Melanocyte of skin (primary cell): Measurements from ENCODE around the gene TLE5. TPM values are rescaled to one million over a fixed set of nuclear protein-coding genes. Genes with fewer than 3 reads are reported as not detected.

Source experiments
- total RNA-seq, 2 donors: library from RNA; depleted of rRNA; stranded (reverse); fragments of >200 nt; gene quantifications; 2 replicates each; pipeline ENCODE4 v1.2.3, GENCODE V29; 2012

The TLE5 gene
- total RNA-seq, result 100 to 1,000 TPM; 176 to 211 TPM

DNA sequence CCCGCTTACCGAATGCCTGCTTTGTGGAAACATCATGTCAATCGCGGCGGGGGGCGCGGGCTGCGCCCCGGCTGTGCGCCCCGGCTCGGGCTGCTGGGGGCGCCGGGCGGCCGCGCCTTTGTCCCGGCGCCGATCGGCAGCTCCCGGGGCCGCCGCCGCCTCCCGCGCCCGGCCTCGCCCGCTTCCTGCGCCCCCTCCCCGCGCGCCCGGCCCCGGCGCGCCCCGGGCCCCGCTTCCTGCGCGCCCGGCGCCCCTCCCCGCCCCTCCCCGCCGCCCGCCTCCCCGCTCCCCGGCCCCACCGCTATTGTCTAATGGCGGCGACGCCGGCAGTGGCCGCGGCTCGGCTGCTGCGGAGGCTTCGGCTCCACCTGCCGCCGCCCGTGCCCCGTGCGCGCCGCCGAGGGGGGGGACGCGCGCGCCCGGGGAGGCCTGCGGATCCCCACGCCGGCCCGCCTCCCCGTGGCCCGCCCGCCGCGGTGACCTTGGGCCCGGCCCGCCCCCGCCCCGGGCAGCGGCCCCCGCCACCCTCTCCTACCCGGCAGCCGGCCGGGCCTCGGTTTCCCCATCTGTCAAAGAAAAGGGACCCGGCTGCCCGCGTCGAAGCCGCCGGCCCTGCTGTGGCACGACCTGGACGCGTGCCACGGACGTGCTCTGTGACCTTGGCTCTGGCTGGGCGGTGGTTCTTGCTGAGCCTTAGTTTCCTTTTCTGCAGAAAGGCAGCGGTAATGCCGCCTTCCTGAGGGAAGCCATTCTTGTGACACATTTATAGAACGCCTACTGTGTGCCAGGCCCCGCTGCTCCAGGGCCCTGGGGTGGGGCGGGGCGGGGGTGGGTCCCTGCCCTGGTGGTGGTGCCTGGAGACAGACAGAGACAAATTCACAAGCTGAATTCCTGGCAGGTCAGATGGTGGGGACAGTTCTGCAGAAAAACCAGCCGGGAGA lies at the start of gene TLE5:
TLE5 (minus strand) TSS at position 331 of the 941 bp plus-strand sequence; CDS start at position 36, 295 bp downstream.

DNA sequence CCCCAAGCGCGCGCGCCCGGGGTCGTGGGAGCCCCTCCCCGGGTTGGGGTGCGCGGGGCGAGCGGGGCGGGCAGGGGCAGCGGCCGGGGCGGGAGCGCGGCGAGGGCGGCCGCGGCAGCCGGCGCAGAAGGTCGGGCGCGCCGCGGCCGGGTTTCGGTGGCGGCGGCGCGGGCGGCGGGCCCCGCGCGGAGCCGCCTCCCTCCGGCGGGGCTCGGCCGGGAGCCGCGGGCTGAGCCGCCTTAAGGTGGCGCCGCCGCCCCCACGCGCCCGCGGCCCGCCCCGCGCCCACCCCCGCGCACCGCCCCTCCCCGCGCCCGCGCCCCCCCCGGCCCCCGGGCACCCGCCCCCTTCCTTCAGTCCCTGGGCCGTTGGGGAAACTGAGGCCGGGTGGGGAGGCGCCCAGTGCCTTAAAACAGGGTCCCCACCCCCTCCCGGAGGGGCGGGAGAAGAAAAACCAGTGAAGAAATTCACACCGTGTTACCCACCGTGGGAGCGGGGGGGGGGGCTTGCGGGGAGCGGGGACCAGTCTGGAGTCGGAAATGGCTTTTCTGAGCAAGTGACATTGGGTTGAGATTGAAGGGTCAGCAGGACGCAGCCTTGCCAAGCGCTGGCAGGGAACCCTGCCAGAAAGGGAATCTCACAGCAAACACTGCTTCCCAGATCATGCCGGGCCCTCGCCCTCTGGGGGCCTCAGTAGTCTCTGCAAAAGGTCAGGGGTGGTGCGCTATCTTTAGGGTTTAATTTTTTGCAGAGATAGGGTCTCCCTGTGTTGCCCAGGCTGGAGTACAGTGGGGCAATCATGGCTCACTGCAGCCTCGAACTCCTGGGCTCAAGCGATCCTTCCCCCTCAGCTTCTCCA lies 33.0 kb downstream of the TLE5 start, which contains the start of gene TLE2:
TLE2 (minus strand) TSS at position 216 of the 859 bp plus-strand sequence. CDS start 376 bp downstream, outside the sequence.

Other genes with a start within 250 kb of the TLE5 start
- gene ZNF554, start 242.6 kb downstream of the TLE5 start, total RNA-seq, result 1 to 10 TPM; 2.0 to 3.4 TPM
- 1 to 10 TPM; 3.3 to 4.1 TPM for gene ZNF555, start 221.0 kb downstream of the TLE5 start, total RNA-seq
- not detected for gene ZNF556, start 195.2 kb downstream of the TLE5 start, total RNA-seq
- 1 to 10 TPM; 3.1 to 7.3 TPM for gene ZNF57, start 161.6 kb downstream of the TLE5 start, total RNA-seq
- 1 to 10 TPM; 3.1 to 4.3 TPM for gene ZNF77, start 117.5 kb downstream of the TLE5 start, total RNA-seq
- 1 to 10 TPM; 2.7 to 2.8 TPM for gene TLE6, start 84.9 kb downstream of the TLE5 start, total RNA-seq
- 1 to 10 TPM in 1 of 2 donors, under 1 TPM in 1; 0.33 to 1.0 TPM for gene TLE2, start 33.2 kb downstream of the TLE5 start, total RNA-seq
- gene GNA11, start 31.9 kb upstream of the TLE5 start, total RNA-seq, result 10 to 100 TPM; 68.1 to 73.6 TPM
- gene GNA15, start 73.5 kb upstream of the TLE5 start, total RNA-seq, result 1 to 10 TPM in 1 of 2 donors, not detected in 1; 2.1 TPM
- under 1 TPM in 1 of 2 donors, not detected in 1; 0.33 TPM for gene S1PR4, start 116.3 kb upstream of the TLE5 start, total RNA-seq
- gene NCLN, start 123.4 kb upstream of the TLE5 start, total RNA-seq, result 10 to 100 TPM; 60.6 to 92.9 TPM
- not detected for gene CELF5, start 162.2 kb upstream of the TLE5 start, total RNA-seq